Neural cell (in vitro differentiated cells): ENCODE results near the gene RHOA.

Experiments
- EP300 ChIP-seq: fragments of 450-650 bp; conservative IDR thresholded peaks from 2 replicates; pipeline ENCODE4 v1.6.1; 2014; ENCODE audit warnings: antibody characterized with exemption, mild to moderate bottlenecking, moderate library complexity; ENCODE audit not compliant: poor library complexity, severe bottlenecking
- POLR2AphosphoS5 ChIP-seq: IDR thresholded peaks from 2 replicates; pipeline ENCODE4 v1.6.1; 2012
- TF ChIP-seq, protein P1 (sequence below): fragments of 450-650 bp; IDR thresholded peaks from 2 replicates; pipeline ENCODE4 v1.5.1; 2014; ENCODE audit warnings: antibody characterized with exemption, mild to moderate bottlenecking, moderate library complexity; ENCODE audit not compliant: poor library complexity, severe bottlenecking

- TF ChIP-seq EP300 (no peak), POLR2AphosphoS5 (no peak)
- TF ChIP-seq, protein P1, sequence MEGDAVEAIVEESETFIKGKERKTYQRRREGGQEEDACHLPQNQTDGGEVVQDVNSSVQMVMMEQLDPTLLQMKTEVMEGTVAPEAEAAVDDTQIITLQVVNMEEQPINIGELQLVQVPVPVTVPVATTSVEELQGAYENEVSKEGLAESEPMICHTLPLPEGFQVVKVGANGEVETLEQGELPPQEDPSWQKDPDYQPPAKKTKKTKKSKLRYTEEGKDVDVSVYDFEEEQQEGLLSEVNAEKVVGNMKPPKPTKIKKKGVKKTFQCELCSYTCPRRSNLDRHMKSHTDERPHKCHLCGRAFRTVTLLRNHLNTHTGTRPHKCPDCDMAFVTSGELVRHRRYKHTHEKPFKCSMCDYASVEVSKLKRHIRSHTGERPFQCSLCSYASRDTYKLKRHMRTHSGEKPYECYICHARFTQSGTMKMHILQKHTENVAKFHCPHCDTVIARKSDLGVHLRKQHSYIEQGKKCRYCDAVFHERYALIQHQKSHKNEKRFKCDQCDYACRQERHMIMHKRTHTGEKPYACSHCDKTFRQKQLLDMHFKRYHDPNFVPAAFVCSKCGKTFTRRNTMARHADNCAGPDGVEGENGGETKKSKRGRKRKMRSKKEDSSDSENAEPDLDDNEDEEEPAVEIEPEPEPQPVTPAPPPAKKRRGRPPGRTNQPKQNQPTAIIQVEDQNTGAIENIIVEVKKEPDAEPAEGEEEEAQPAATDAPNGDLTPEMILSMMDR = no peak
Measured at GRCh38 chr3:49310677-49311076, 101.1 kb downstream of the RHOA start.
